Right lobe of liver (tissue), 6 donors: ENCODE results near the gene MPHOSPH10. TPM values are rescaled to one million over a fixed set of nuclear protein-coding genes. Genes with fewer than 3 reads are reported as not detected.
"Not testable (repeated sequence)": the region's sequence is repeated elsewhere in the genome, so short reads cannot be mapped to it uniquely, and the experiment has no call there.

ENCODE experiments used
- ATAC-seq, 4 donors: fragments of 200-7000 bp; cut with Tn5 transposase; one replicate each; pipeline ENCODE4 v1.9.1; 2020; ENCODE audit warnings: mild to moderate bottlenecking in 4 of 4, moderate library complexity in 4 of 4
- DNase-seq, 3 donors: peaks; one replicate each; pipeline ENCODE4 v3.0.0-alpha.2; 2020
- H3K27ac ChIP-seq, 3 donors: fragments of 200-600 bp; one replicate each; pipeline ENCODE4 v1.8.0; 2022
- H3K27me3 ChIP-seq, 2 donors: fragments of 200-600 bp; one replicate each; pipeline ENCODE4 v1.8.0; 2022
- H3K36me3 ChIP-seq, 4 donors: fragments of 200-600 bp; sonication (generic) in 1 of 4; one replicate each; pipeline versions ENCODE4 v1.5.1 to v1.8.0; 2017 to 2022; ENCODE audit warnings: control low read depth in 1 of 4
- H3K4me1 ChIP-seq, 4 donors: fragments of 200-600 bp; sonication (generic) in 1 of 4; one replicate each; pipeline versions ENCODE4 v1.5.1 to v1.8.0; 2017 to 2022; ENCODE audit warnings: control low read depth in 1 of 4
- H3K4me3 ChIP-seq, 3 donors: fragments of 200-600 bp; one replicate each; pipeline ENCODE4 v1.8.0; 2022
- H3K9me3 ChIP-seq, 4 donors: fragments of 200-600 bp; sonication (generic) in 1 of 4; one replicate each; pipeline versions ENCODE4 v1.5.1 to v1.8.0; 2017 to 2022; ENCODE audit warnings: control low read depth in 1 of 4
- CTCF ChIP-seq, 4 donors: fragments of 200-600 bp in 3 of 4; fragments of 450-650 bp in 1 of 4; IDR thresholded peaks; one replicate each; pipeline versions ENCODE4 v1.5.1 to v1.8.0; 2016 to 2022; ENCODE audit warnings: antibody characterized with exemption in 4 of 4, mild to moderate bottlenecking in 2 of 4
- POLR2A ChIP-seq: fragments of 450-650 bp; IDR thresholded peaks from one replicate; pipeline ENCODE4 v1.6.1; 2017; ENCODE audit warnings: antibody characterized with exemption, mild to moderate bottlenecking
- WGBS: methylation state at CpG from one replicate; pipeline ENCODE4 v1.1.6; 2018; ENCODE audit warnings: low coverage, low lambda C conversion rate; ENCODE audit not compliant: insufficient coverage; ENCODE audit errors: missing lambda C conversion rate; 5-methylcytosine and 5-hydroxymethylcytosine counted together
- intact Hi-C, 2 donors: fragments of 100-400 bp; cut with DNase I; formaldehyde crosslinking; loops; one replicate each; pipeline versions ENCODE4 v1.11.2 to v1.14.1; 2022
- long read RNA-seq: library from polyadenylated mRNA; unstranded; transcript quantifications from one replicate; pipeline ENCODE4 v2.0.0, GENCODE V29; 2019
- total RNA-seq, 6 experiments: library from RNA; depleted of rRNA in 2 of 6; stranded (reverse); fragments of >200 nt in 2 of 6; fragmentation: NEBNext Ultra II Directional in 3 of 6; extraction: Animal tissue kit (Norgen Biotek cat#: 25700) in 3 of 6; gene quantifications; one replicate each; pipeline versions ENCODE4 v1.1.0 to v1.2.4, GENCODE V29; 2016 to 2023
- donor health status: DM: no; HTN: yes; CAD: no.
- donor health status: DM: no; HTN: no; CAD: no.
- donor health status: DM: no; HTN: no; CAD: no.
- donor health status: DM: no; HTN: yes; CAD: no.
- donor health status: DM: no; HTN: yes; CAD: no.

MPHOSPH10 gene, protein sequence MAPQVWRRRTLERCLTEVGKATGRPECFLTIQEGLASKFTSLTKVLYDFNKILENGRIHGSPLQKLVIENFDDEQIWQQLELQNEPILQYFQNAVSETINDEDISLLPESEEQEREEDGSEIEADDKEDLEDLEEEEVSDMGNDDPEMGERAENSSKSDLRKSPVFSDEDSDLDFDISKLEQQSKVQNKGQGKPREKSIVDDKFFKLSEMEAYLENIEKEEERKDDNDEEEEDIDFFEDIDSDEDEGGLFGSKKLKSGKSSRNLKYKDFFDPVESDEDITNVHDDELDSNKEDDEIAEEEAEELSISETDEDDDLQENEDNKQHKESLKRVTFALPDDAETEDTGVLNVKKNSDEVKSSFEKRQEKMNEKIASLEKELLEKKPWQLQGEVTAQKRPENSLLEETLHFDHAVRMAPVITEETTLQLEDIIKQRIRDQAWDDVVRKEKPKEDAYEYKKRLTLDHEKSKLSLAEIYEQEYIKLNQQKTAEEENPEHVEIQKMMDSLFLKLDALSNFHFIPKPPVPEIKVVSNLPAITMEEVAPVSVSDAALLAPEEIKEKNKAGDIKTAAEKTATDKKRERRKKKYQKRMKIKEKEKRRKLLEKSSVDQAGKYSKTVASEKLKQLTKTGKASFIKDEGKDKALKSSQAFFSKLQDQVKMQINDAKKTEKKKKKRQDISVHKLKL
- total RNA-seq, result 10 to 100 TPM; 10.4 to 14.3 (median 12.8) TPM
- long read RNA-seq, partial matches to known transcripts, result 10 of 10 reads
- long read RNA-seq, other reads (novel, unspliced or antisense), result 0 of 10 reads

DNA sequence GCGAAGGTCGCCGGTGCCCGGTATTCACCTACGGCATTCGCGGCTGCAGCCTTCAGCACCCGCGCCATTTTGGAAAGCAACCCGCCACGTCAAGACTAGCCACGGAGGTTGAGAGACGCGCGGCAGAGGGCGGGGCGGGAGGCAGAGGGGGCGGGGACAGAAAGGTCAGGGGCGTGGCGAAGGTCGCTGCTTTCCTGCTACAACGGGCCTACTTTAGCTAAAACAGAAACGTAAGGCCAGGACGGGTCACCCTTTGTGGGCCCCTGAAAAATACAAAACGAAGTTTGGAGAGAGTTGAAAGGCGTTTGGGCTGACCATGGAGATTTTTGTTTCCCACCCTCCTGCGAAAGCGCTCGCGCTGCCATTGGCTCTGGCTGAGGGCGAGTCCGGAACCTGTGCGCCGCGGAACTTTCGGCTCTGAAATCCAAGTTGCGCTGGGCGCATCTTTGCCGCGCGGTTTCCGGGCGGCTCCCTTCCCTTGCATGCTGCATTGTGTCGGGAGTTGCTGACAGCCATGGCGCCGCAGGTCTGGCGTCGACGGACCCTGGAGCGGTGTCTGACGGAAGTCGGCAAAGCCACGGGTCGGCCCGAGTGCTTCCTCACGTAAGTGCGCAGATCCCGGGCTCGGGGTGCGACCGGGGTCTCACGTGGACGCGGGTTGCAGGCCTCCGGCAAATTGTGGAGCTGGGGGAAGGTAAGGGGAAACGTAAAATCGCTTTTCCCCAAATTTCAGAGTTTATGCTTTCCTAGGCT is at the start of gene MPHOSPH10, which contains the start of gene MCEE:
Gene MPHOSPH10 (plus strand): TSS at position 483 of the 753 bp plus-strand sequence. CDS start 32 bp downstream, at position 515.
Gene MCEE (minus strand): TSS at position 78 of the 753 bp plus-strand sequence. CDS start 10 bp downstream, at position 68.
- H3K36me3 ChIP-seq, result peaks cover 2 to 24% (median 7%) of the 10 kb centered on the region in 4 donors
- H3K9me3 ChIP-seq, result no peaks in the 10 kb centered on the region
- H3K4me3 ChIP-seq, result peak within 1 kb of the TSS; percentile 76 to 91 (median 83)
- peak; percentile 94 to 96 (median 95) for ATAC-seq
- H3K27me3 ChIP-seq, result no peaks in the 10 kb centered on the region
- TF ChIP-seq POLR2A (peak; percentile 53), CTCF (IDR thresholded peaks at IDR 0.05) (no peak)
- H3K4me1 ChIP-seq, result peaks cover 0 to 20% (median 6%) of the 10 kb centered on the region in 4 donors
- H3K27ac ChIP-seq, result peak within 1 kb of the TSS; percentile 87 to 98 (median 94)
- WGBS, result 0% methylated on average over 60 of the region's 67 CpGs
- intact Hi-C loops, result no loop called here
- DNase-seq, result peak; percentile 91 to 94 (median 94)

DNA sequence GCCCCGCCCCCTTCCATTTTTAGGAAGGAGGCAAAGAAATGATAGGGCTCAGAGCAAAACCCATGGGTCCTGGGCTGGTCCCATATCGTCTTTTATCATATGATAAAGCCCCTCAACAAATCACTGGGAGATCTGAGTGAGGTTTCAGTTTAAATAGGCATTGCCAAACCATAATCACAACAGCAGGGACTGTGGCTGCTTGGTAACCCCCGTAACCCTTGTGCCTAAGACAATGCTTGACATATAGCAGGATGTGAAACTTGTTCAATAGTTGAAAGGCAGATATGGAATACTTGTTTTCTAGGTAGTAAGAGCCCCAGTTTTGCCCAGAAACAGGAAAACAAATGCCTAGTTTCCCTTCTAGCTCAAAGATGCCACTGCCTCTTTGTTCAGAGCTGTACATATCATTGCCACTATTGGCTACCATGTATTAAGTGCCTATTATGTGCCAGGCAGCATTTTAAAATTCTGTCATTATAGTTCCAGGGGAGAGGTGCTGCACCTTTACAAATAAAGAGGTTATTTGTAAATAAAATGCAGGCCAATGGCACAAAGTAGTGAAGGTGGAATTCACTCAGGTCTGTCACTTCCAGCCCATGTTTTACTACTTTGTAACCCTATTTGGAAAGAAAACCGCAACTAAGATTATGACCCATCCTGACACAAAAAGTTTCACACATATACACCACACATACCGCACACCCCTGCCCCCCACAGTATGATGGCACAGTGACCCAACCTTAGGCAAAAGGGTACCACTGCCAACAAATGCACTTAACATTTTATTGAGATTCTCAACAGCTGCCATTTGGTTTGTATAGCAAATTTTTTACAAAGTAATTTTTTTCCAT is 47.8 kb upstream of the MPHOSPH10 start:
- ATAC-seq (no peak), DNase-seq (no peak)
- no peak for TF ChIP-seq POLR2A
- no peak for TF ChIP-seq CTCF (IDR thresholded peaks at IDR 0.05)
- H3K4me1 ChIP-seq, result no peaks in the 10 kb centered on the region
- intact Hi-C loops, result no loop called here
- H3K4me3 ChIP-seq, result no peak overlapping the region
- H3K27me3 ChIP-seq, result no peaks in the 10 kb centered on the region
- H3K9me3 ChIP-seq, result no peaks in the 10 kb centered on the region
- peaks cover 0 to 12% (median 3%) of the 10 kb centered on the region in 4 donors for H3K36me3 ChIP-seq
- WGBS, result 78% methylated on average over 5 of the region's 5 CpGs
- H3K27ac ChIP-seq, result no peak overlapping the region

DNA sequence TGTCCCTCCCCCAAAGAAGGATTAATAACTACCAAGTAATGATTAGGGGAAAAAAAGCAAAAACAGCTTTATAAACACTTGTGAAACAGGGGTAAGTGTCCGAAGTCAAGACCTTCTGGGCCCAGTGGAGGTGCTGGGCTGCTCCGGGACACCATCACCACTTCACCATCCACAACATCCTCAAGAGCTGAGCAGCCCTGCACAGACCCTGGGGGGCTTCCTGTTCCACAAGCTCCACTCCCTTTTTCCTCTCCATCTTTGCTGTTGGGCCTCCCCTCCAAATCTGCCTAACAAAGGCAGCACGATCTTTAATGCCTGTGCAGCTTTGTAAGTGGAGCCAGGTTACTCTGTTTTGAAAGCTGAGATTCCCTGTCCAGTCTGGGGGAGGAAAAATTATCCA is 47.1 kb upstream of the MPHOSPH10 start:
- H3K27me3 ChIP-seq, H3K9me3 ChIP-seq, DNase-seq, H3K4me3 ChIP-seq, intact Hi-C loops, ATAC-seq, H3K4me1 ChIP-seq, H3K36me3 ChIP-seq, H3K27ac ChIP-seq: not testable (repeated sequence)
- WGBS, result no CpG with 5 or more reads among the region's 3 CpGs

- ATAC-seq, result peak in 3 of 4 donors; percentile 20 to 49 (median 39)
- H3K27me3 ChIP-seq, intact Hi-C loops: not testable (repeated sequence)
These were observed 46.6 kb upstream of the MPHOSPH10 start for GRCh38 chr2:71083752-71084312.

GRCh38 chr2:71085325-71086003 is 45.0 kb upstream of the MPHOSPH10 start:
- H3K9me3 ChIP-seq, H3K4me1 ChIP-seq, DNase-seq, H3K27ac ChIP-seq, ATAC-seq, intact Hi-C loops, H3K4me3 ChIP-seq, H3K36me3 ChIP-seq, H3K27me3 ChIP-seq: not testable (repeated sequence)
- 48% methylated on average over 6 of the region's 9 CpGs for WGBS

More at GRCh38 chr2:71083752-71084312, 46.6 kb upstream of the MPHOSPH10 start:
- H3K4me1 ChIP-seq, H3K9me3 ChIP-seq, H3K4me3 ChIP-seq, H3K36me3 ChIP-seq, DNase-seq, H3K27ac ChIP-seq: not testable (repeated sequence)
- 50% methylated on average over 8 of the region's 13 CpGs for WGBS

GRCh38 chr2:71089475-71089874 is 41.0 kb upstream of the MPHOSPH10 start:
- H3K9me3 ChIP-seq, H3K27me3 ChIP-seq, intact Hi-C loops, H3K27ac ChIP-seq, DNase-seq, H3K36me3 ChIP-seq, H3K4me3 ChIP-seq, ATAC-seq, H3K4me1 ChIP-seq: not testable (repeated sequence)
- WGBS, result 60% methylated on average over 14 of the region's 14 CpGs

DNA sequence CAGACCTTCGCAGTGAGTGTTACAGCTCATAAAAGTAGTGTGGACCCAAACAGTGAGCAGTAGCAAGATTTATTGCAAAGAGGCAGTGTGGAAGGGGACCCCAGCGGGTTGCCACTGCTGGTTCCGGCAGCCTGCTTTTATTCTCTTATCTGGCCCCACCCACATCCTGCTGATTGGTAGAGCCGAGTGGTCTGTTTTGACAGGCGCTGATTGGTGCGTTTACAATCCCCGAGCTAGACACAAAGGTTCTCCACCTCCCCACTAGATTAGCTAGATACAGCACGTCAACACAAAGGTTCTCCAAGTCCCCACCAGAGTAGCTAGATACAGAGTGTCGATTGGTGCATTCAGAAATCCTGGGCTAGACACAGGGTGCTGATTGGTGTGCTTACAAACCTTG is 38.6 kb upstream of the MPHOSPH10 start:
- H3K36me3 ChIP-seq, H3K27ac ChIP-seq, H3K9me3 ChIP-seq, H3K4me3 ChIP-seq, H3K27me3 ChIP-seq, intact Hi-C loops, ATAC-seq, DNase-seq, H3K4me1 ChIP-seq: not testable (repeated sequence)
- 60% methylated on average over 1 of the region's 9 CpGs for WGBS
